Measurements from ENCODE around the gene NBEAL2. TPM values are rescaled to one million over a fixed set of nuclear protein-coding genes. Genes with fewer than 3 reads are reported as not detected.

NBEAL2 gene
- total RNA-seq, 6 experiments from 2014 or later = 8.9 to 11.7 (median 10.8) TPM

DNA sequence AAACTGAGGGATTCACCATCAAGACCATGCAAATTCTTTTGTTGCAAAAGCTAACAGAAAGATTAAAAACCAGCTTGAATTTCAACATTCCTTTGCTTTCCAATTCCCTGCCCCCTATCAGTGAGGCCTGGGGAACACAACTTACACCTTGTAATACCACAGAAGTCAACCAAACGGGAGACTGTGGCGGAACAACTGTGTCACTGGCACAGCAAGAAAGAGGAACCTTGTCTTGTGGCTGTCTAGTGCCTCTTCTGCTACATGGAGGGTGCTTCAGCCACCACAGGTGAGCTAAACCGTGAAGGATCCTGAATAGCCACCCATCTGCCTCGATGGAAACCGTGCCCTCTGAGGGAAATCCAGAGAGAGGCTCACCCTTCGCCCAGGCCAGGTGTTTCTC, 14.3 kb upstream of the NBEAL2 start:
- ATAC-seq = peak in 2 of 4 donors; percentile 23 to 24
- no peaks in the 10 kb centered on the region for H3K27me3 ChIP-seq
- H3K36me3 ChIP-seq = no peaks in the 10 kb centered on the region
- no peak overlapping the region for H3K4me3 ChIP-seq
- DNase-seq = no peak
- H3K9me3 ChIP-seq = no peaks in the 10 kb centered on the region
- H3K27ac ChIP-seq = peak overlapping the region in 1 of 3 donors; percentile 38
- intact Hi-C loops (cut with DNase I) = no loop called here
- H3K4me1 ChIP-seq = peaks cover 2 to 72% (median 29%) of the 10 kb centered on the region in 4 donors
- no peak for TF ChIP-seq POLR2A (IDR thresholded peaks at IDR 0.05)
- TF ChIP-seq, protein P1, sequence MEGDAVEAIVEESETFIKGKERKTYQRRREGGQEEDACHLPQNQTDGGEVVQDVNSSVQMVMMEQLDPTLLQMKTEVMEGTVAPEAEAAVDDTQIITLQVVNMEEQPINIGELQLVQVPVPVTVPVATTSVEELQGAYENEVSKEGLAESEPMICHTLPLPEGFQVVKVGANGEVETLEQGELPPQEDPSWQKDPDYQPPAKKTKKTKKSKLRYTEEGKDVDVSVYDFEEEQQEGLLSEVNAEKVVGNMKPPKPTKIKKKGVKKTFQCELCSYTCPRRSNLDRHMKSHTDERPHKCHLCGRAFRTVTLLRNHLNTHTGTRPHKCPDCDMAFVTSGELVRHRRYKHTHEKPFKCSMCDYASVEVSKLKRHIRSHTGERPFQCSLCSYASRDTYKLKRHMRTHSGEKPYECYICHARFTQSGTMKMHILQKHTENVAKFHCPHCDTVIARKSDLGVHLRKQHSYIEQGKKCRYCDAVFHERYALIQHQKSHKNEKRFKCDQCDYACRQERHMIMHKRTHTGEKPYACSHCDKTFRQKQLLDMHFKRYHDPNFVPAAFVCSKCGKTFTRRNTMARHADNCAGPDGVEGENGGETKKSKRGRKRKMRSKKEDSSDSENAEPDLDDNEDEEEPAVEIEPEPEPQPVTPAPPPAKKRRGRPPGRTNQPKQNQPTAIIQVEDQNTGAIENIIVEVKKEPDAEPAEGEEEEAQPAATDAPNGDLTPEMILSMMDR (IDR thresholded peaks at IDR 0.05) = no peak
- WGBS (ENCODE audit: insufficient coverage, low coverage, low lambda C conversion rate, missing lambda C conversion rate) = 39% methylated on average over 3 of the region's 6 CpGs

DNA sequence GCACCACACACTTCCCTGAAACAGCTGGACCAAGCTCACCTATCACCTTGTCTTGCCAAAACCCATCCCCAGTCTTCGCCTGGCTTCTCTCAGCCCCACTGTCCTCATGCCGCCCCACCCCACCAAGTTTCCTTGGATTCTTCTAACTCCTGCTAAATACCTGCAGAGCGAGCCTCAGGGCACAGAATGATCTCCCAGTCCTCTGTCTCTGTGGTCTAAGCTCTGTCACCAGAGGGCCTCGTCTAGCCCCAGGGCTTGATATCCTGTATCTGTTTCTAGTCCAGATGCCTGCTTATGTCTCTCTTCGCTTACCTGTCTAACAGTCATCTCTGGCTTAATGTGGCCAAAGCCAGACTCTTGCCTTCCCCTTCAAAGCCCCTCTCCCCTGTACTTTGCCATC, 12.7 kb upstream of the NBEAL2 start:
- TF ChIP-seq, protein P1 (IDR thresholded peaks at IDR 0.05) = no peak
- TF ChIP-seq POLR2A (IDR thresholded peaks at IDR 0.05) = no peak
- ATAC-seq (no peak), DNase-seq (no peak)
- intact Hi-C loops (cut with DNase I) = no loop called here
- Histone ChIP-seq H3K9me3 (no peaks in the 10 kb centered on the region), H3K4me1 (peaks cover 2 to 73% (median 35%) of the 10 kb centered on the region in 4 donors), H3K27me3 (no peaks in the 10 kb centered on the region), H3K36me3 (no peaks in the 10 kb centered on the region), H3K4me3 (no peak overlapping the region), H3K27ac (peak overlapping the region in 1 of 3 donors; percentile 78)
- 77% methylated on average over 5 of the region's 5 CpGs for WGBS (ENCODE audit: insufficient coverage, low coverage, low lambda C conversion rate, missing lambda C conversion rate)

DNA sequence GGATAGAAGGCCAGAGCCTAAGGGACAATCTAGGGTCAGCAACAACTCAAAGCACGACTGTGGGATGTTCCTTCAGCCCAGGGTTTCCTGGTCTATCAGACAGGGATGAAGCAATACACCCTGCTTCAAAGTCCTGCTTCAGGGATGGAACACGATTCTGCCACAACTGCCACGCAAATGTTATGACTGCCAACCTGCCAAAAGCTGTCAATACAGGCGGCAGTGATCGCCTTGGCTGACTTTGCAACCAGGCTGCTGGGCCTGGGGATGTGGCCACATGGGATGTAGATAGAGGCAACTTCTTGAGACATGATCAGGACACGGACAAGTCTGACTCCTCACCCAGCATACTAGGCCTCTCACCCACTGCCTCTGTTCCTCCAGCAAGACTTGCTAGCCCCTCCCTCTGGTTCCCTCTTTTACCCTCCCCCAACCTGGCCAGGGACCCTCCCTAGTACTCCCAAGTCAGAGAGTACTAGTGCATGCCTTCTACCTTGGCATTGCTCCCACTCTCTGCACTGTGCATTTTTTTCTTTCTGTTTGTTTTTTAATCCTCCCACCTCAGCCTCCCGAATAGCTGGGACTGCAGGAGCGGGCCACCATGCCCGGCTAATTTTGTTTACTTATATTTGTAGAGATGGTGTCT, 10.6 kb upstream of the NBEAL2 start:
- DNase-seq = peak; percentile 65 to 88 (median 85)
- Histone ChIP-seq H3K4me1 (peaks cover 2 to 78% (median 42%) of the 10 kb centered on the region in 4 donors), H3K27me3 (no peaks in the 10 kb centered on the region), H3K4me3 (no peak overlapping the region), H3K9me3 (no peaks in the 10 kb centered on the region), H3K27ac (peak overlapping the region in 2 of 3 donors; percentile 61 to 78), H3K36me3 (no peaks in the 10 kb centered on the region)
- intact Hi-C loops (cut with DNase I) = no loop called here
- ATAC-seq = peak; percentile 50 to 67 (median 56)
- 16% methylated on average over 5 of the region's 9 CpGs for WGBS (ENCODE audit: insufficient coverage, low coverage, low lambda C conversion rate, missing lambda C conversion rate)
- TF ChIP-seq POLR2A (IDR thresholded peaks at IDR 0.05) = no peak
- TF ChIP-seq, protein P1 (IDR thresholded peaks at IDR 0.05) = no peak

DNA sequence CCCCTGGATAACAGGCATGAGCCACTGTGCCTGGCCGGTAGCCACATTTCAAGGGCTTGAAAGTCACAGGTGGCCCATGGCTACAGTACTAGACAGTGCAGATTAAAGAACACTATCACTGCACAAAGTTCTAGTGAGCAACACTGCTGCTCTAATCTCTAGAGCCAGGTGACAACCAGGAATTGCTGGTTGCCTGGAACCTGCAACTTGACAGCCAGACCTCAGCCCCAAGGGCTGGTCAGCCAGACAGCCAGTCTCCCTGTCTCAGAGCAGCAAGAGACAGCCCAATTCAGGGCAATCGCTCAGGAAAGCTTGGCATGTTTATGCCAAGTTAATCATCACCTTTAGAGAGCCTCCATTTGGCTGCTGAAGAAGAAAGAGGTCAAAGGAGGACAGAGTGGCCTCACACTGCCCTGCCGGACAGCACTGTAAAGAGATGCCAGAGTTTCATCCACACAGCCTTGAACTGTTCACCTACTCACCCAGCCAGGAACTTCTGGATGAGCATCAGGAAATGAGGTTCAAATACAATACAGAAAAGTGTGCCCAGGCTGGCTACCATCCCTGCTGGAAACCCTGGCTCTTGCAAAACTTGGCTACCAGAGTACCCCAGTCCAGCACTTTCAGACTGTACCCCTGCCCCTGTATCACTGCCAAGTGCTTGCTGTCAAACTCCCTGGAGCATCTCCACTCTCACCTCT, 8.9 kb upstream of the NBEAL2 start:
- intact Hi-C loops (cut with DNase I) = no loop called here
- H3K36me3 ChIP-seq = no peaks in the 10 kb centered on the region
- no peaks in the 10 kb centered on the region for H3K9me3 ChIP-seq
- WGBS (ENCODE audit: insufficient coverage, low coverage, low lambda C conversion rate, missing lambda C conversion rate) = 8% methylated on average over 3 of the region's 3 CpGs
- no peaks in the 10 kb centered on the region for H3K27me3 ChIP-seq
- H3K4me3 ChIP-seq = no peak overlapping the region
- peak; percentile 68 to 93 (median 88) for DNase-seq
- TF ChIP-seq, protein P1 (IDR thresholded peaks at IDR 0.05) = no peak
- no peak for TF ChIP-seq POLR2A (IDR thresholded peaks at IDR 0.05)
- ATAC-seq = peak; percentile 78 to 88 (median 84)
- H3K4me1 ChIP-seq = peaks cover 2 to 85% (median 40%) of the 10 kb centered on the region in 4 donors
- H3K27ac ChIP-seq = peak overlapping the region in 1 of 3 donors; percentile 82

All from right lobe of liver (tissue), 6 donors.